Activated naive CD4-positive, alpha-beta T cell treated with anti-CD3 and anti-CD28 coated beads, Interleukin-2, amount 10 ng/mL, durations not matched to agents 5 hours and 36 hours (primary cell): Measurements from ENCODE around the gene SERGEF. TPM values are rescaled to one million over a fixed set of nuclear protein-coding genes. Genes with fewer than 3 reads are reported as not detected.

ENCODE experiments used
- total RNA-seq, 2 experiments: library from RNA; stranded (reverse); gene quantifications; one replicate each; pipeline ENCODE4 v1.2.3, GENCODE V29; 2021

The SERGEF gene
- 10 to 100 TPM; 35.8 to 38.3 TPM for total RNA-seq

DNA sequence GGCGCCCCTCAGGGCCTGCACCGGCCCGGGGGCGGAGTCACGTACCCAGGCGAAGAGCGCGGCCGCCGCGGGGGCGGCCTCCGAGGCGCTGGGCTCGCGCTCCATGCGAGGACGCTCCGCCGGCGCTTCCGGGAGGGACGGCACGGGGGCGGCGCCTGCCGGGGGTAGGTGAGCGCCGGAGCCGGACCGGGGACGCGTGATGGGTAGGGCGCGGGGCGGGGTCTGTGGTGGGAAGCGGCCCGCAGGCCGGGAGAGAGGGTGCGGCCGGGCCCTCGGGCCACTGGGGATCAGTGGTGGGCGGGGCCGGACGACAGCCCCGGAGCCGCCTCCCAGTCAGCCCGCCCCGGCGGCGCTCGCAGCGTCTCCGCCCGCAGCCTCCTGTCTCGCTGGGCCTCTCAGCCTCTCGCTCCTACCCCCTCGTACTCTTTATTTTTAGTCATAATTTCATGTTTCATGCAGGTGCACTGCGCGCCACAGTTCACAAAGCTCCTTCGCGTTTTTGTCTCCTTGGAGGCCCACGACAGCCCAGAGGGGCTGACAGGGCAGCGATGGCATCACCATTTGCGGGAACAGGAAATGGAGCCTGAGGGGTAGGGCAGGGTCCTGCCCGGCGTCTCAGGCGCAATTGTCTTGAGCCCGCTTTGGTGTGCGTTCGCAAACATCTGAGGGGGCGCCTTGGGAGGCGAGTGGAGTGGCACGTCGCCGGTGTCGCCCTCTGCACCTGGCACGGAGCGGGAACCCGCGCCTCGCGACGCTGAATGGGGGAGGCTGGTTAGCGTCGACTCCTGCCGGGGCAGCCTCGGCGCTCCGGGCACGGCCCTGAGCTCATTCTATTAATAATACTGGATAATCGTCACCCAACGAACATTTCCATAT, at the start of gene SERGEF:
Gene SERGEF, minus strand, starts transcription at position 142 of the 876 bp plus-strand sequence. Its CDS starts 37 bp downstream, at position 105.

DNA sequence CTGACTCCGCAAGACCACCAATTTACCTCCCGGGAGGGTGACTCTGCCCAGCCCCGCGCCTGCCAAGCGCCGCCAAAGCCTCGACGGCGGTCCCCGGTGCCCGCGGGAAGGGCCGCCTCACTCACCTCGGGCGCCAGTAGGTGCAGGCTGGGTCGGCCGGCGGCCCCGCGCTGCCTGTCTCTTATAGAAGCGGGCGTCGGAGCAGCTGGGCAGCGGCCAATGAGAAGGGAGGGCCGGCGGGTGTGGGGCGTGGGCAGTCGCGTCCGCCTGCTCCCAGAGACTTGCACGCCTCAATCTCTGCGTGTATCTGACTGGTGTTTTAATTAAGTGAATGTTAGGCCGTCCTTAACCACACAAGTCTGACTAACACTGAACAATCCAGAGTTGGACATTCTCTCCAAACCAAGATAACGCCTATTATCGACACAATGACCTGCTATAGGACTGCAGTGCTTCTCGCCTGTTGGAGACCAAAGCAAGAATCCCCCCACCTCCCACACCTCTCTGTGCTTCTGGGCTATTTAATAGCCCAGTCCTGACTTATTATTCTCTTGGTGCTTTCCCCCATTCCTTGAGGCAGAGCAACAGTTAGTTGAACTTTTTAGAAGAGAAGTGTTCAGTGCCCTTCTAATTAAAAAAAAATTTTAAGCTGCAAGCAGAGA, 33.4 kb upstream of the SERGEF start, which contains the start of gene TPH1:
Gene TPH1, minus strand, starts transcription at position 154 of the 662 bp plus-strand sequence. CDS start 5,507 bp downstream, outside the sequence.

Other genes starting within 250 kb of the SERGEF start
- gene TPH1, start 33.2 kb upstream of the SERGEF start, total RNA-seq: under 1 TPM; 0.14 to 0.40 TPM
- gene SAAL1, start 93.0 kb upstream of the SERGEF start, total RNA-seq: 10 to 100 TPM; 17.4 to 20.5 TPM
- not detected for gene MRGPRX3, start 119.5 kb upstream of the SERGEF start, total RNA-seq
- not detected for gene MRGPRX4, start 159.8 kb upstream of the SERGEF start, total RNA-seq
- not detected for gene SAA4, start 223.8 kb upstream of the SERGEF start, total RNA-seq
- gene SAA2, start 235.6 kb upstream of the SERGEF start, total RNA-seq: not detected